CD4-positive, alpha-beta T cell treated with Interleukin-6 for 4 hours (primary cell): Measurements from ENCODE around the gene EED.

ENCODE experiments used
- DNase-seq: peaks from one replicate; pipeline ENCODE4 v3.0.0-alpha.2; 2020; ENCODE audit warnings: mixed read lengths

The EED gene

GRCh38 chr11:86244522-86245368, at the start of gene EED:
Gene EED (plus strand): TSS chr11:86244753. CDS start chr11:86245230, 477 bp downstream.
- peak; percentile 95 for DNase-seq

GRCh38 chr11:86194998-86195397, 49.6 kb upstream of the EED start:
- DNase-seq: no peak

- no peak for DNase-seq
These were observed 48.4 kb upstream of the EED start for GRCh38 chr11:86196085-86196696.

GRCh38 chr11:86196913-86197312, 47.6 kb upstream of the EED start:
- DNase-seq: no peak

GRCh38 chr11:86197448-86197847, 47.1 kb upstream of the EED start:
- DNase-seq: no peak

- DNase-seq: no peak
These were observed 46.4 kb upstream of the EED start for GRCh38 chr11:86198139-86198538.

- DNase-seq: no peak
These were observed 45.2 kb upstream of the EED start for GRCh38 chr11:86199354-86199753.

GRCh38 chr11:86201371-86201884, 43.1 kb upstream of the EED start:
- DNase-seq: no peak

GRCh38 chr11:86202013-86202336, 42.6 kb upstream of the EED start:
- DNase-seq: peak; percentile 3

- DNase-seq: no peak
These were observed 40.2 kb upstream of the EED start for GRCh38 chr11:86204356-86204755.

- DNase-seq: no peak
These were observed 38.9 kb upstream of the EED start for GRCh38 chr11:86205421-86206336.

GRCh38 chr11:86206337-86206695, 38.2 kb upstream of the EED start:
- DNase-seq: no peak

- no peak for DNase-seq
These were observed 37.1 kb upstream of the EED start for GRCh38 chr11:86207413-86207812.

GRCh38 chr11:86208572-86208971, 36.0 kb upstream of the EED start:
- no peak for DNase-seq

- DNase-seq: no peak
These were observed 34.5 kb upstream of the EED start for GRCh38 chr11:86209806-86210657.

- no peak for DNase-seq
These were observed 33.7 kb upstream of the EED start for GRCh38 chr11:86210898-86211297.

GRCh38 chr11:86211619-86212018, 32.9 kb upstream of the EED start:
- DNase-seq: no peak

GRCh38 chr11:86212019-86212611, 32.4 kb upstream of the EED start:
- DNase-seq: no peak

GRCh38 chr11:86214710-86215109, 29.8 kb upstream of the EED start:
- DNase-seq: peak; percentile 1

GRCh38 chr11:86218125-86219084, 26.1 kb upstream of the EED start:
- DNase-seq: peak; percentile 73
